ENCODE measurements around the gene INAVA. TPM values are rescaled to one million over a fixed set of nuclear protein-coding genes. Genes with fewer than 3 reads are reported as not detected.
"Not testable (repeated sequence)": the region's sequence is repeated elsewhere in the genome, so short reads cannot be mapped to it uniquely, and the experiment has no call there.

Gene INAVA
- total and polyA plus RNA-seq, 11 donors: 0.07 to 0.43 (median 0.11) TPM; not detected in 4

DNA sequence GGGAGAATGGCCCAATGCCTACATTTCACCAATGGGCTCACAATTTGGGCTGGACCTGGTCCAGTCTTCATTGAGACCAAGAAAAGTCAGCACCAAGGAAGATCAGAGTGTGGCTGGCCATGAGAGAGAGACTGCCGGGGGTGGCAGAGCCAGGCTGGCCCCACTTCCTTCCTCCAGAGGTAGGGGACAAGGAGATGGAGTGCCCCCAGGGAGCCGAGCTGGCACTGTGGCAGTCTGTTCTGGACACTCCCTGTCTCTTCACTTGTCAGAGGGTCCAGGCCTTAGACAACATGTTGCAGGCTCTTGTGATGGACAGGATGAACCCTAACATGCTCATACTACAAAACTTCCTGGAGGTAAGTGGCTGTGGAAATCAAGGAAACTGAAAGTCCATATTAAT lies 27.7 kb downstream of the INAVA start:
- ATAC-seq: no peak
- 73 to 76% (median 74%) methylated on average over 2 of the region's 2 CpGs for WGBS, 4 donors
- Histone ChIP-seq H3K27ac (no peak overlapping the region), H3K9me3 (no peaks in the 10 kb centered on the region), H3K4me1 (peaks cover 0 to under 1% (median 0%) of the 10 kb centered on the region in 12 donors), H3K36me3 (no peaks in the 10 kb centered on the region), H3K27me3 (peaks cover 0 to 7% (median 0%) of the 10 kb centered on the region in 9 donors), H3K4me3 (no peak overlapping the region)
- TF ChIP-seq POLR2A (IDR thresholded peaks at IDR 0.05): no peak
- TF ChIP-seq CTCF (IDR thresholded peaks at IDR 0.05): no peak
- intact Hi-C loops (cut with DNase I): no loop called here
- no peak for DNase-seq

DNA sequence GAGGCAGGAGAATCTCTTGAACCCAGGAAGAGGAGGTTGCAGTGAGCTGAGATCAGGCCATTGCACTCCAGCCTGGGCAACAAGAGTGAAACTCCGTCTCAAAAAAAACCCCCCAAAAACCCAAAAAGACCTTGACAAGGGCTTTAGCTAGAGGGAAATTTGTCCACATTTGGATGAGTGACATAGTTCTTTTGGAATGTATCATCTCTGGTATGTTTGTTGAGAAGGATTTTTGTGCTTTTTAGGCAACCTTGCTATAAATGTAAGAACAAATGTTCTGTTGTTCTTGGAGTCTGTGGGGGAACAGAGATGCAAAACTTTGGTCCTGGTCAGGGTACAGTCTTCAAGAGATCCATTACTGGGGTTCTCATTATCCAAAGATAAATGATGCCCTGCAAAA lies 28.9 kb downstream of the INAVA start:
- no peaks in the 10 kb centered on the region for H3K36me3 ChIP-seq
- ATAC-seq: no peak

GRCh38 chr1:200925831-200926230 lies 31.1 kb downstream of the INAVA start:
- ATAC-seq (no peak), DNase-seq (no peak)
- Histone ChIP-seq H3K9me3 (no peaks in the 10 kb centered on the region), H3K4me3 (no peak overlapping the region), H3K36me3 (no peaks in the 10 kb centered on the region), H3K4me1 (no peaks in the 10 kb centered on the region), H3K27me3 (peaks cover 0 to 7% (median 0%) of the 10 kb centered on the region in 9 donors), H3K27ac (no peak overlapping the region)
- TF ChIP-seq POLR2A (IDR thresholded peaks at IDR 0.05) (no peak), CTCF (IDR thresholded peaks at IDR 0.05) (no peak)
- WGBS, 4 donors: 77 to 86% (median 82%) methylated on average over 4 of the region's 4 CpGs
- intact Hi-C loops (cut with DNase I): no loop called here

More for the DNA sequence above, 28.9 kb downstream of the INAVA start:
- Histone ChIP-seq H3K9me3 (no peaks in the 10 kb centered on the region), H3K4me1 (no peaks in the 10 kb centered on the region), H3K4me3 (no peak overlapping the region), H3K27ac (no peak overlapping the region), H3K27me3 (peaks cover 0 to 7% (median 0%) of the 10 kb centered on the region in 9 donors)
- no peak for DNase-seq
- intact Hi-C loops (cut with DNase I): no loop called here
- WGBS, 4 donors: 69 to 87% (median 77%) methylated on average over 1 of the region's 1 CpG
- TF ChIP-seq CTCF (IDR thresholded peaks at IDR 0.05): no peak
- TF ChIP-seq POLR2A (IDR thresholded peaks at IDR 0.05): no peak

DNA sequence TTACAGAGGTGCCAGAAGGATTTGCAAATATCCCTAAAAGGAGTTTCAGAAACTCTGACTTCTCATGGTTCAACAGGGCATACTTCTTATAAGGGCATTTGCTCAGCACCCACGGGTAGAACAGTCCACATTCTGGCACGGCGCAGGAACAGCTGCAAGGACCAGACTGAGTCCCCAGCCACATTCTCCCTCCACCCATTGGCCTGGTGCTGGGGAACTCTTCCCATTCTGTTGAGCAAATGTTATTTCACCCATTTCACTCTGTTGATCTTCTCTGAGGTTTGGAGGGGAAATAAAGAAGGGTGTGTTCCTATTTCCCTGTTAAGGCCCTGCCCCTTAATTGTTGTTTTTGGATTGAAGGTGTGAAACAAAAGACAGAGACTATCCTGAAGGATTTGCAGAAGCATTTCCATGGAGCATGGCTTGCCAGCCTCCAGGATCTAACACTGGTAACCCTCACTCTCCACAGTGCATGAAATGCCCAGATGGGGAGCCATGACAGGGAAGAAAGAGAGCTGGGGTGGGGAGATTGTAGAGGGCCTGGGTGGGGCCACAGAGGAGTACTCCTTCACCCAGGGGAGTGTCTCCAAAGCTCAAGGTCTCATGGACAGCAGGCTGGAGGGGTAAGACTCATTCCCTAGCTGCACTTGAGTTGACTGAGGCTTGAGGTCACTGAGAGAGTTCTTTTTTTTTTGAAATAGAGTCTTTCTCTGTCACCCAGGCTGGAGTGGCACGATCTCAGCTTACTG lies 35.0 kb downstream of the INAVA start:
- no peak for DNase-seq
- Histone ChIP-seq H3K27ac (no peak overlapping the region), H3K4me3 (no peak overlapping the region), H3K4me1 (no peaks in the 10 kb centered on the region), H3K9me3 (no peaks in the 10 kb centered on the region), H3K36me3 (no peaks in the 10 kb centered on the region), H3K27me3 (peaks cover 0 to 7% (median 0%) of the 10 kb centered on the region in 9 donors)
- intact Hi-C loops (cut with DNase I): no loop called here
- WGBS, 4 donors: 61 to 87% (median 80%) methylated on average over 4 of the region's 4 CpGs
- no peak for ATAC-seq
- TF ChIP-seq CTCF (IDR thresholded peaks at IDR 0.05) (no peak), POLR2A (IDR thresholded peaks at IDR 0.05) (no peak)

- intact Hi-C loops (cut with DNase I); H3K9me3 ChIP-seq; H3K27me3 ChIP-seq; H3K27ac ChIP-seq; DNase-seq; H3K4me3 ChIP-seq; H3K4me1 ChIP-seq; ATAC-seq; H3K36me3 ChIP-seq: not testable (repeated sequence)
- WGBS, 4 donors: 80 to 90% (median 86%) methylated on average over 8 of the region's 8 CpGs
Observed at GRCh38 chr1:200930285-200930684, 35.6 kb downstream of the INAVA start.

Data from heart left ventricle (tissue), 16 donors.